HG02610 (cell line): ENCODE results near the gene SPDEF.

ENCODE experiments used
- ATAC-seq: cut with Tn5 transposase; IDR thresholded peaks from one replicate; pipeline ENCODE4 v1.9.1; 2021; ENCODE audit warnings: mild to moderate bottlenecking, moderate library complexity; ENCODE audit not compliant: unreplicated experiment

SPDEF gene

DNA sequence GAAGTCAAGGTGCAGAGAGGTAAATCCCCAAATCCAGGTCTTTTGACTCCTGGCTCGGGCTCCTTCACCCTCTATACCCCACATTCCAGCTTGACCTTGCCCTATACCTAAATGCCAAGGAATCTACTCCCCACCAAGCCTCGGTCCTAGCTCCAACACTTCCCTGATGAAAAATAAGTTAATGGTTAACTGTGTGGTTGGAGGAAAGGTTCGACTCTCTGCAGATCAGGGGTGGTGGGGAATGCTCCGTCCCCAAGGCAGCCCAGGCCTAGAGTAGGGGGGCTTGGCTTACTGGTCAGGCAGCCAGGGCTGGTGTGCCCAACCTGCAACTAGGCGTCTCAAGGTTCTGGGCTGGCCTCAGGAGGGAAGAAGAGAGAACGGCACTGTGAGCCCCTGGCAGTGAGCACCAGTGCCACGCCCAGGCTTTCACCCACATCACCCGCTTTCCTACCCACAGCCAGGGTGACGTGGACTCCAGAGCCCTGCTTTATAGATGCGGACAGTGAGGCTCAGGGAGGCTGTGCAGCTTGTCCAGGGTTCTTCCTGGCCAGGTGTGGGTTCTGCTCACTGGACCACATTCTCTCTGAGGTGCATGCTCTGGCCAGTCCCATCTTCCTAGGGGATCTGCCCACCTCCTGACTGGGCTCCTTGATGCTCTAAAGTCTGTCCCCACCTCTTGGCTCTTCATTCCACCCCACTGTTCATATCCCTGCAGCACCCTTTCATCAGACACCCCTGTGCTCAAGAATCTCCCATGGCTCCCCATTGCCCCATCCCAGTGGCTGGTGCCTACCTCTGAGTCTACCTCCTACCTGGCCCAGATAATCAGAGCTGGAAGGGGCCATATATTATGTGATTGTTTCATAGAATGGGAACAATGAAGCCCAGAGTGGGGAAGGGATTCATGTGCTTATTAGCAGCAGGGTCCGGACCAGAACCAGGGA is 8.2 kb downstream of the SPDEF start:
- no peak for ATAC-seq

DNA sequence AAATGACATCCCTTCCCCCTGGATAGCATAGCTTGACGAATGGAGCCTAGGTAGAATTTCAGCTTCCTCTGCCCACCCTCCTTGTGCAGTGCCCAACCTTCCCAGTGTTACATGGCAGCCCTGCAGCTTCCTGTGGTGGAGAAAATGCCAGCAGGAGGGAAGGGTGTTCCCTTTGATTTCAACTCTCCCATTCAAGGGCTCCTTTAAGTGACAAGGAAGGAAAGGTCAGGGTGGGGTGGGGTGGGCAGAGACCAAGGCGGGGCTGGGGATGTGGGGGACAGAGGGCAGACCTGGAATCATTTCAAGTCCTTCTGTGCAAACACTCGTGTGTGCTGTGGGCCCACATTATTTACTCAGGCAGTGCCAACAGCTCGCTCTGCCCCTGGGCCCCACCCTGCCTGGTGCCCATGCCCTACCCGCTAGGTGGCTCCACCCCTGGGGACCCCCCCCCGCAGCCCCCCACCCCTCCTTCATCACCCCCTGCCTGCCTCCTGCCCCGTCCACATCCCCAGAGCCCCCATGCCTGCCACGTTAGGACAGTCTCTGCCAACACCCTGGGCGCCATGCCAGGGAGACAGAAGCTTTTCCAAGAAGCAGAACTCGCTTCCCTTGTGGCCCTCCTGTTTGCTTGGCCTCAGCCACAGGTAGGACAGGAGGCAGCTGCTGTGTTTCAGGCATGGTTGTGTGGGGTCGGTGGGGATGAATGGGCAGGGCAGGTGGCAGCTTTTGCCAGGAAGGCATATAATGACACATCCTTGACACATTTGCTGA is 9.4 kb downstream of the SPDEF start:
- ATAC-seq, result no peak

DNA sequence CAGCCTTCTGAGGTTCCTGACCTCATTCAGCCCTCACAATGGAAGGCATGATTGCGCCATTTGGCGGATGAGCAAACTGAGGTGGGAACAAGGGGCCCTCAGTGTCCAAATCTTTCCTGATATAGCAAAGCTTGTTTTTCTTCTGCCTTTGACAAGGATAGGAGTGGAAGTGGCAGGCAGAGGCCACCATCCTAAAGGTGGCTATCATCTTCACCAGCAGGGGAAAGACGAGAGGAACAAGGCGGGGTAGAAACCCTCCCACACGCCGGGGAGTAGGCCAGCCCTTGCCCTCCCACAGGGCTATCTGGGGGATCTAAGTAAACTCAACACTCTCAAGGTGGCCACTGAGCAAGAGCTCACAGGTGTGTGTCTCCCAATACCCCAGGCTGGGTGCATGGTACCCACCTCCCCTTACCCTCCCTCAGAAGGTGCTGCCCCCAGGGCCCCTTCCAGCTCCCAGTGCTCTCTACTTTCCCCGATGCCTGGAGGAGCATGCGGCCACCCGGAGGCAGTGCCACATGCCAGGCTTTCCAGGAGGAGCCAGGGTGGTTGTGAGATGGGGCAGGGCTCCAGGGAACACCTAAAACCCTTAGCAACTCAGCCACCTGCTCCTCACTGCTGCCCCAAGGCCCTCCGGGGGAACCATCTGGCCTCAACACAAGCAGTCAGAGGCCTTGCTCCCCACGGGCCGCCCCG is 11.2 kb downstream of the SPDEF start:
- no peak for ATAC-seq

DNA sequence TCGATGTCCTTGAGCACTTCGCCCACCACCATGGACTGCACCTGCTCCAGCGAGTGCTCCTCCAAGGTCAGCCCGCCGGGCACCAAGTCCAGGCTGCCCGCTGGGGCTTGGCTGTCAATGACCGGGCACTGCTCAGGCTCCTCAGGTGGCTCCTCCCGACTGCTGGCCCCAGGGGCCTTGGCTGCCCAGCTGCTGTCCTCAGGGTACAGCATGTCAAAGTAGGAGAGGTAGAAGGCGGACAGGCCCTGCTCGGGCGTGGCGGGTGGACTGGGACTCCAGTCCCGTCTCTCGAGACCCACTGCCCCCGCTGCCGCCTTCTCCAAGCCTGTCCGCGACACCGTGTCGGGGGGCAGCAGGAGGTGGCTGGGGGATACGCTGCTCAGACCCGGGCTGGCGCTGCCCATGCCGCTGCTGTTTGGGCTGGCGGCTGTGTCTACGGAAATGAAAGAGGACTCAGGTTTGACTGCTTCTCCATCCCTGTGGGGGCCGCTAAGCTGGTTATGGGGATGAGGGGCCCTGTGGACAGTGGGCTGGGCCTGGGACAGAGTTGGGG is 12.0 kb downstream of the SPDEF start:
- no peak for ATAC-seq

DNA sequence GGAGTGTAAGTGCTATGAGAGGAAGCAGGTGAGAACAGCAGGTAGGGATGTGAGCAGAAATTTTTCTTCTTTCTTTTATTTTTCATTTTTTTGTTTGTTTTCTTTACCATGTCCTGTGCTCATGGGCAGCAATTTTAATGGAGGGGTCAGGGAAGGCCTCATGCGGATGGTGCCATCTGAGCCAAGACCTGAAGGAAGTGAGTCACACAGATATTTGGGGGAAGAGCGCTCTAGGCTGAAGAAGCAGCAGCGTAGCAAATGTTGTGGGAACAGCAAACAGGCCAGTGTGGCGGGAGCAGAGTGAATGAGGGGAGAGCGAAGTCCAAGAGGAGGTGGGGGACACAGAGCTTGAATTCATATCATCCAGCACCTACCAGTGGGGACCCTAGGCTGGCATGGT is 12.7 kb downstream of the SPDEF start:
- ATAC-seq, result no peak

DNA sequence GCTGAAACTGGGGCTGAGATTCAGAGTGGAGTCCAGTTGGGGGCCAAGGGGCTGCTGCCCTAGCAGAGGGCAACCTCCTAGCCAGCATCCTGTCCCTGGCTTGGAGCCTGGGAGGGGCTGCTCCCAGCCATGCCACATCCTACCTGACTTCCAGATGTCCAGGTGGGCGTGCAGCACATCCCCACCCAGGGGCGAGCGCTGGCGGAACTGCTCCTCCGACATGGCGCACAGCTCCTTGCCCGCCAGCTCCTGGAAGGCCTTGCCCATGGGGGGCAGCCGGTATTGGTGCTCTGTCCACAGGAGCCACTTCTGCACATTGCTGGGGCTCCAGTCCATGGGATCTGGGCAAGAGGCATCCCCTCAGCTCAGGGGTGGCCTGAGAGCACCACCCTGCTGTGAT is 15.3 kb downstream of the SPDEF start:
- ATAC-seq, result no peak

DNA sequence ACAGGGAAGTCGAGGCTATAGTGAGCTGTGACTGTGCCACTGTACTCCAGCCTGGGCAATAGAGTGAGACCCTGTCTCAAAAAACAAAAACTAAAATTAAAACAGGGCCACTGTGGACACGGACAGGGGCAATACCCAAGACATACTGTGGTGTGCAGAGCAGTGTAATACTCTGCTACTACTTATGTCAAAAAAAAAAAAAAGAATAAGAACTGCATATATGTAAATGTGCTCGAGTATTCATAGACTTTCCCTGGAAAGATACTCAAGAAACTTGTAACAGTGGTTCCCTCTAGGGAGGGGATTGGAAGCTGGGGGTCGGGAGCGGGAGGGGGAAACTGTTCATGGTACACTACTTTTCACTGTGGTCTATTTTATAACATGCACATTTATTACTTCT is 15.9 kb downstream of the SPDEF start:
- ATAC-seq, result no peak

DNA sequence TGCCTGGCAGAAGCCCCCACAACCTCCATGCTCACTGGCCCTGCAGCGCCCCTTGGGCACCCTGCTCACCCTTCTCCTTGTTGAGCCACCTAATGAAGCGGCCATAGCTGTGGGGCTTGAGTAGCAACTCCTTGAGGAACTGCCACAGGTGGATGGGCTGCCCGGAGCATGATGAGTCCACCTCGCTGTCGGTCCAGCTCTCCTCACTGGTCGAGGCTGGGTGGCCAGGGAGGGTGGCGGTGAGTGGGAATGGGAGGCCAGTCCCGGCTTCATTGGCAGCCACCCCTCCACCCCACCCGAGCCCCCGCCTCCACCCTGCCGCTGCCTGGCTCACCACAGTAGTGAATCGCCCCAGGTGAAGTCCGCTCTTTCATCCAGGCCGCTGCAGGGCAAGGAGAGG is 16.9 kb downstream of the SPDEF start:
- no peak for ATAC-seq

DNA sequence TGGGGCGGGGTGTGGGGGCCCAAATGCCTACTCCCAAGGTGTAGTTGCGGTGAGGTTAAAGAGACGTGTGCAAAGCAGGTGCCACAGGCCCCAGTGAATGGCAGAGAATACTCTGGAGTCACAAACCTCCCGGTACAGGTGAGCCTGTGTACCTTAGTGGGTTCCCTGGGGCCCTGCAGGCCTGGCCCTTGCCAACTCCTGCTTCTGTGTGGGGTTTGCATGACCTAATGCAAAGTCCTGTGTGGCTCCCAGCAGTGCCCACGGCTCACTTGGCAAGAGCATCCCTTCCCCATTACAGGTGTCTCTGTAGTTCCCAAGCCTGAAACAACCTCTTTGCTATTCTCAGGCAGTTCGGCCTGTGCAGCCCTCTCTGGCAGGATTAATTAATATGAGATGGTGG is 17.5 kb downstream of the SPDEF start:
- no peak for ATAC-seq

DNA sequence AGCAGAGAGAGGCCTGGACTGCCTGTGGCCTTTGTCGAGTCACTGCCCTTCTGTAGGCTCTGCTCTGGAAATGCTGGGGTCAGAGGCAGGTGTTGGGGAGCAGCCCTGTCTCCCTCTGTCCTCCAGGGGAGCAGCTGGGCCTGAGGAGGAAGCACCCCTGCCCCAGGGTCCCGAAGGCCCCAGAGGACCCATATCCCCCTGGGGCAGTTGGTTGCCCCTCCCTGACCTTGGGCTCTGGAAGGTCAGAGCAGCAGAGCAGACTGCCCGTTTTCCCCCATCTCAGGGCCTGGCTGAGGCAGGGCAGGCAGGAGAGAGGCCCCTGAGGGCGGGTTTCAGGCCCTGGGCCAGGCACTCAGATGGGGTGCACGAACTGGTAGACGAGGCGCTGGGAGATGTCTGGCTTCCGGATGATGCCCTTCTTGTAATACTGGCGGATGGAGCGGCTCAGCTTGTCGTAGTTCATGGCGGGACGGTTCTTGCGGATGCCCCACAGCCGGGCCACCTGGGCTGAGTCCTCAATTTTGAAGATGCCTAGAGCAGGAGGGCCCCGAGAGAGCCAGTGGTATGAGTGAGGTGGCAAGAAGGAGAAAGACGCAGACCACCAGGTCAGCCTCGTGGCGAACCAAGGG is 18.1 kb downstream of the SPDEF start:
- ATAC-seq, result no peak

DNA sequence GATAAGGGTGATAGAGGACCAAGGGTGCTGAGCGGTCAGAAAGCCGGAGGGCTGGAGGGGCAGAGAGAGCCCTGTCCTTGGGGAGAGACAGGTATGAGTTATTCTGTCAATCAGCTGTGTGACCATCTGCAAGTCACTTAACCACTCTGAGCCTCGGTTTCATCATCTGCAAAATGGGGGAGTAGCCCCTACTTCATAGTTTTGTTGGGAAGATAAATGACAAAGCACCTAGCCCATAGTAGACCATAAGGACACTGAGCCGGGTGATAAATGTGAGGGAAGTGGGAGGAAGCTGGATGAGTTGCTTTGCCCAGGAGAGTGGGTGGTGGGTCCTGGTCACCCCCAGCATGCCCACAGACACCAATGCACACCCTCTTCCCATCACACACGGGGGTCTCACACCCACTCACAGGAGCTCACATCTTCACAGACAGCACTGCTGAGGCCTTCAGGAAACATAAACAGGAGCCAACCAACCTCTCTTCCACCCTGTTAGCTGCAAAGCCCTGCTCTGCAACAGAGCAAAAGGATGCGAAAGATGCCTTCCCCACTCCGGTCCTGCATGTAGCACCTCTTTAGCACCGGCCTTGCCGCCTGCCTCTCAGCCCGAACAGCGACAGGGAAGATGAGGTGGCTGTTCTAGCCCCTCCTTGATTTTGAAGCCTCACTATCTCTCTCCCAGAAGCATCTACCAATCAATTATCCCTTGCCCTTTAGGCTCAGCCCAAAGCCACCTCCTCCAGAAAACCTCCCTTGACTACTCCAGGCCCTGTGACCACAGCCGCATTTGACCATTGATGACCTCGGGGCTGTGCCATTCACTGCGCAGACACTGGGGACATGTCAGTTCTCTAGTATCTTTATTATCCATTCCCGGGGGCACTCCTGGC is 18.9 kb downstream of the SPDEF start:
- ATAC-seq, result no peak

DNA sequence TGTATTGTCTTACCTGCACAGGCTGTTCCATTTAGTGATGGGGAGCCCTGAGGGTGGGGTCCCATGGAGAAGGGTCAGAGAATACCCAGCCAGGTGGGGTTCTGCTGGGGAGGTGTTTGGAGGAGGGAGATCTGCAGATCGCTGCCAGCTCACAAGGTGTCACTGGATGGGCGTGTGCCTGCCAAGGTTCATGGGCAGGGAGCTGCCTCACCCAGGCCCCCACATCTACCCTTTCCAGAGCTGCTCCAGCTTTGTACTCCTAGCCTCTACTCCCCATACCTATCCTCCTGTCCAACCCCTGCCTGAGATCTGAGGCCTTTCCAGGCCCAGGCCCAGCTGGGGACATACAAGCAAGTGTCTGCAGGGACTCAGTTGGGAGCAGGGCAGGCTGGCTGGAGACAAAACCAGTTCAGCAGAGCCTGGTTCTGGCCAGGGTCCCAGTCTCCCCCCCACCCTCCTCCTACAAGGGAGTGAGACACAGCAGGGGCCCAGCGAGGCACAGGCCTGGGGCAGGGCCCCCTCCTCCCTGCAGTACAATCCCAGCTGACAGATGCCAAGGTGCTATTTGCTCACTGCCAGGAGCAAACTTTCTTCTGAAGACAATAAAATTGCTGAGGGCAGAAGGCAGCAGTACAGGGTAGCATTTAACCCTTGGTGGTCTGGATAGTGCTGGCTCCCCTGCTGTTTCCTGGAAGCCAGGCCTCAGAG is 19.7 kb downstream of the SPDEF start:
- no peak for ATAC-seq

DNA sequence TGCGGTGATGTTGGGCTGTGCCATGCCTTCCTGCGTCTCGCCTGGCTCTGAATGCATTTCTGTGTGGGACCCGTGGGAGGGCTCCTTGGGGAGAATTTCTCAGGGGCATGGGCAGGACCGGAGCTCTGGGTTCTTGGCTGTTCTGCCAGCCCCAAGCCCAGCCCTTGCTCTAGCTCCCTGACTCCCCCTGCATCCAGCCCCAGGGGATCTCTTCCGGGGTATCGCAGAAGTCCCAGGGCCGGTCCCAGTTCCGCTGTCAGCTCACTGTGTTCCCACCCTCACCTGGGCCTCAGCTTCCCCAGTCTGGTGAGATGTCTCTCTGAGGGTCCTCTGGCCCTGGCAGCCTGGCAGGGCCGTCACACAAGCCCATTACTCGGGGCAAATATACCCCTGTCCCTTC is 20.5 kb downstream of the SPDEF start:
- no peak for ATAC-seq

DNA sequence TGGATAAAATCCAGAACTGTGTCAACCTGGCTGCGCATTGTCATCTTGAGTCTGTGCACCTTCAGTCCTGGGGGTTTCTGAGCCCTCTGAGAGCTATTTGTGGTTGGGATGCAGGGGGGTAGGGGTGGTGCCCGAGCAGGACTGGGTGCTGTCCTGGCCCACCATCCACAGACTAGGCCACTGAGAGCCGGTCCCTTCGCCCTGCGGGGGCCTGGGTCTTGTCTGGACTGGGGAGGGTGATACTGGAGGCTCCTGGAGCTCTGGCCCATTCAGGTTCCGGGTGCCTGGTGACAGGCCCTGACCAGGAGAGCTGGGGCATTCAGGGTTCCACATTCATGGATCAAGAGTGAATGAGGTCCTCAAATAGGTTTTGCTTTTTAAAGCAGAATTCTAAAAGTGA is 20.9 kb downstream of the SPDEF start:
- ATAC-seq, result no peak

DNA sequence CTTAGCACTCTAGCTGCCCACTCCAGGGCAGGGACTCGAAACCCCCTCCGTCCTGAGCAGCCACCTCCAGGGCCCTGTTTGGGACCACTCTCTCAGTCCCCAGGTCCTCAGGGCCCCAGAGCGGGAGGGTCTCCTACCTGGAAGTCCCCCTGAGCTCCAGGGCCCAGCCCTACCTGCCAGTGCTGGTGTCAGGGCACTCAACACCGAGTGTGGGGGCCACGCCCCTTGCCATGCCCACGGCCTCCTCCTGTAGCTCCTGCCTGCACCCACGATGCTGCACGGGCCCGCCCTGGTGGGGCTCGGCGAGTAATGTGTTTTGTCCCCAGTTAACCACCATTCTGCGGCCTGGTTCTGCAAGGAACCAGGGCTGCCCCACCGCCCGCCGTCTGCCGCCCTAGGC is 21.5 kb downstream of the SPDEF start:
- no peak for ATAC-seq

DNA sequence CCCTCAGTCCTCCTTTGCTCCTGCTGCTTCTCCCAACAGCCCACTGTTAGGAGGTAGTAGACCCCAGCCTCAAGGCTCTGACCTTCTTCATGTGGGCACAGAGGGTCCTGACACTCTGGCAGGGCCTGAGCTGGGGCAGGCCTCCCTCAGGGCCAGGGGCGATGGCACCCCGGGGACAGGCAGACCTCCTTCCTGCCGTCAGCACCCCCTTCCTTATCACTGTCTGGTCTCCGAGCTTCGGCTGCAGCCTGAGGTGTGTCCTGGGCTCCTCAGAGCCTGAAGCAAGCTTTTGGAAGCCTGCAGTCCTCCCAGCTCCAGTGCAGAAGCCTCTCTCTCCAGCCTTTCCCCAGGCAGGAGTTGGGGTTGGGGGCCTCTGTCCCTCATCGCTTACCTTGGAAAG is 22.0 kb downstream of the SPDEF start:
- ATAC-seq, result no peak

DNA sequence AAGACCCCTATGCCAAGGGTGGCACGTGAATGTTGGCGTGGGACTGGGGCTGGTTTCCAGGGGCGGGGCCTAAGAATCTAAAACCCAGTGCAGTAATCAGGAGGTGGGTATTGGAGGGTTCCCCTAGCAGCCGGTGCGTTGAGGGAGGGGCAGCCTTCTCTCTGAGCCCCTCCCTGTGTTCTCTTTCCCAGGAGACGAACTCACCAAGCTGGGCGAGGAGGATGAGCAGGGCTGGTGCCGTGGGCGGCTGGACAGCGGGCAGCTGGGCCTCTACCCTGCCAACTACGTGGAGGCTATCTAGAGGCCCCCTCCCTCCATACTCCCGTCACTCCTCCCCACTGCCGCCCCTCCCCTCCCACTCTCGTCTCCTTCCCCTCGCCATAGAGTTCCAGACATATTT is 23.9 kb downstream of the SPDEF start:
- no peak for ATAC-seq

DNA sequence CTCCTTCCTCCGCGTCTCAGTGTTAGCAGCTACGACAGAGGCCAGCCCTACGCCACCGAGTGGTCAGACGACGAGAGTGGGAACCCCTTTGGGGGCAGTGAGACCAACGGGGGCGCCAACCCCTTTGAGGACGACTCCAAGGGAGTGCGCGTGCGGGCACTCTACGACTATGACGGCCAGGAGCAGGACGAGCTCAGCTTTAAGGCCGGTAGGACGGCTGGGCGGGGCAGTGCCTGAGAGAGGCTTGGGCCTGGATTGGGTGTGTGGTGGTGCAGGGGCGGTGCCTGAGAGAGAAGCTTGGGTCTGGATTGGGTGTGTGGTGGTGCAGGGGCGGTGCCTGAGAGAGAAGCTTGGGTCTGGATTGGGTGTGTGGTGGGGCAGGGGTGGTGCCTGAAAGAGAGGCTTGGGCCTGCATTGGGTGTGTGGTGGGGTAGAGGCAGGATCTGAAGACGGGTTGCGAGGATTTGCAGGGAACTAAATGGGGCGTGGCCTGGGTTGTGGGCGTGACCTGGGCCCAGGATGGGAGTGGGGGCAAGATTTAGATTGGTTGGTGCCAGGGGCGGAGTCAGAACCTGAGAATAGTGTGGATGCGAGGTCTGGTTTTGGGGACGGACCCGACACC is 24.4 kb downstream of the SPDEF start:
- ATAC-seq, result no peak
